CD4-positive, CD25-positive, alpha-beta regulatory T cell (primary cell): ENCODE data around the gene SATB1. TPM values are rescaled to one million over a fixed set of nuclear protein-coding genes. Genes with fewer than 3 reads are reported as not detected.
A peak's percentile ranks its signal among the peaks of the same experiment; 100 is the strongest.

Experiments used
- ATAC-seq, 2 donors: fragments of 150-1000 bp; cut with Tn5 transposase; one replicate each; pipeline ENCODE4 v1.10.0; 2021; ENCODE audit warnings: low read depth in 2 of 2, moderate number of reproducible peaks in 2 of 2, moderate library complexity in 1 of 2
- DNase-seq, 3 donors: peaks; one replicate each; pipeline versions ENCODE4 v3.0.0 to v3.0.0-alpha.2; 2012 to 2022; ENCODE audit warnings: mixed read lengths in 1 of 3
- H3K27ac ChIP-seq: one replicate; pipeline ENCODE4 v1.7.0; 2013; ENCODE audit warnings: mild to moderate bottlenecking, low read length; ENCODE audit not compliant: insufficient read depth, poor library complexity, severe bottlenecking
- H3K27me3 ChIP-seq: one replicate; pipeline ENCODE4 v1.7.0; 2013; ENCODE audit warnings: low read length; ENCODE audit not compliant: control insufficient read depth, insufficient read depth
- H3K36me3 ChIP-seq: one replicate; pipeline ENCODE4 v1.7.0; 2013; ENCODE audit warnings: mild to moderate bottlenecking, low read length, moderate library complexity; ENCODE audit not compliant: control insufficient read depth, insufficient read depth
- H3K4me1 ChIP-seq: 2 replicates; pipeline ENCODE4 v1.7.0; 2013; ENCODE audit warnings: mild to moderate bottlenecking, low read length; ENCODE audit not compliant: insufficient read depth, control insufficient read depth, poor library complexity, severe bottlenecking
- H3K4me3 ChIP-seq: one replicate; pipeline ENCODE4 v1.7.0; 2013; ENCODE audit warnings: low read depth, mild to moderate bottlenecking, low read length, moderate library complexity
- H3K9me3 ChIP-seq, 2 experiments: 1 replicate in 1 of 2; 2 replicates in 1 of 2; pipeline ENCODE4 v1.7.0; 2013; ENCODE audit warnings: low read length in 2 of 2, mild to moderate bottlenecking in 1 of 2, moderate library complexity in 1 of 2; ENCODE audit not compliant: control insufficient read depth in 2 of 2
- H3K27ac Mint-ChIP-seq, 3 donors: one replicate each; pipeline ENCODE4 v1.8.0; 2020 to 2022; ENCODE audit warnings: mild to moderate bottlenecking in 3 of 3, mixed read lengths in 3 of 3, moderate library complexity in 2 of 3
- H3K27me3 Mint-ChIP-seq: one replicate; pipeline ENCODE4 v1.8.0; 2022; ENCODE audit warnings: mild to moderate bottlenecking, mixed read lengths
- H3K36me3 Mint-ChIP-seq: one replicate; pipeline ENCODE4 v1.8.0; 2020; ENCODE audit warnings: mixed read lengths
- H3K4me1 Mint-ChIP-seq, 4 donors: one replicate each; pipeline ENCODE4 v1.8.0; 2020 to 2022; ENCODE audit warnings: mixed read lengths in 4 of 4, mild to moderate bottlenecking in 1 of 4
- H3K4me3 Mint-ChIP-seq, 4 donors: one replicate each; pipeline ENCODE4 v1.8.0; 2020 to 2022; ENCODE audit warnings: mild to moderate bottlenecking in 4 of 4, mixed read lengths in 4 of 4, moderate library complexity in 3 of 4
- H3K9me3 Mint-ChIP-seq, 7 donors: one replicate each; pipeline ENCODE4 v1.8.0; 2020 to 2022; ENCODE audit warnings: mixed read lengths in 7 of 7, mild to moderate bottlenecking in 3 of 7, moderate library complexity in 2 of 7
- polyA plus RNA-seq, 4 donors: library from polyadenylated mRNA; unstranded; fragments of 300-500 nt; fragmentation: Illumina TruSeq; gene quantifications; one replicate each; pipeline ENCODE4 v1.2.3, GENCODE V29; 2021
- total RNA-seq: library from RNA; stranded (reverse); gene quantifications from one replicate; pipeline ENCODE4 v1.2.3, GENCODE V29; 2022

The SATB1 gene
- total and polyA plus RNA-seq, 5 donors from 2014 or later: 31.8 to 121 (median 72.1) TPM

GRCh38 chr3:18428991-18429745 is 4.0 kb upstream of the SATB1 start:
- Histone ChIP-seq H3K9me3 (no peaks in the 10 kb centered on the region), H3K4me1 (peaks cover 40% of the 10 kb centered on the region), H3K27ac (peak overlapping the region; percentile 56), H3K4me3 (peak overlapping the region; percentile 39), H3K27me3 (peaks cover 3% of the 10 kb centered on the region), H3K36me3 (no peaks in the 10 kb centered on the region)
- Mint-ChIP-seq H3K4me3 (peak overlapping the region; percentile 19 to 52 (median 34)), H3K27ac (peak overlapping the region; percentile 5 to 84 (median 9)), H3K27me3 (peaks cover 33% of the 10 kb centered on the region), H3K4me1 (peaks cover 20 to 66% (median 47%) of the 10 kb centered on the region in 4 donors), H3K36me3 (no peaks in the 10 kb centered on the region), H3K9me3 (no peaks in the 10 kb centered on the region)
- ATAC-seq (no peak), DNase-seq (no peak)

GRCh38 chr3:18428036-18428435 is 2.9 kb upstream of the SATB1 start:
- no peaks in the 10 kb centered on the region for H3K36me3 ChIP-seq
- ATAC-seq (no peak), DNase-seq (no peak)
- peaks cover 50% of the 10 kb centered on the region for H3K4me1 ChIP-seq
- peaks cover 3% of the 10 kb centered on the region for H3K27me3 ChIP-seq
- no peaks in the 10 kb centered on the region for H3K36me3 Mint-ChIP-seq
- no peaks in the 10 kb centered on the region for H3K9me3 ChIP-seq
- H3K4me3 Mint-ChIP-seq: peak overlapping the region; percentile 30 to 55 (median 50)
- H3K27ac ChIP-seq: no peak overlapping the region
- peak overlapping the region; percentile 27 for H3K4me3 ChIP-seq
- H3K4me1 Mint-ChIP-seq: peaks cover 25 to 75% (median 55%) of the 10 kb centered on the region in 4 donors
- H3K9me3 Mint-ChIP-seq: peaks cover 0 to 2% (median 0%) of the 10 kb centered on the region in 7 donors
- peaks cover 44% of the 10 kb centered on the region for H3K27me3 Mint-ChIP-seq
- H3K27ac Mint-ChIP-seq: peak overlapping the region in 2 of 3 donors; percentile 24 to 26

DNA sequence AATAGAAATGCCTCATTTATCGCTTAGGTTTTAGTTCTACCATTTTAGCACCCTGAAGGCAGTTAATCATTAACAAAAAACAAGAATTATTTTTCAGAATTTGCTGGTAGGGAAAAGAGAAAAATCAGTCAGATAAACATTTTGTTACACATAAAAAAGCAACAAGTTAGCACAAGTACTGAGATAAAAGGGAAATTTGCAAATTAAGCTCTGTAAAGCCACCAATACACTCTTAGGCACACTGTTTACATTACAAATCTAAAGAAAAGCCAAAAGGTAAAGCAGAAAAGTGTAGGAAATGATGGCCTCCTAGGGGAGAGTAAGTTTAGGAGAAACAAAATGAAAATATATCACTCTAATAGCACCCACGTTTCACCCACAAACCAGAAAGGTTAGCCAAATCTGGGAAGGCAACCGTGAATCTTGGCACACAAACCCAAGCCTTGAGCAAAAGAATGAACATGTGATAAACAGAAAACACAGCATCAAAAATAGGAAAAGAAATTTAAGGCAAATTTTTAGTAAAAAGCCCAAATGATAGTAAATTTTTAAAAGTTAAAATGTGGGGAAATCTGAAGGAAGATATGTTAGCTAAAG is 1.6 kb upstream of the SATB1 start:
- H3K9me3 Mint-ChIP-seq: peaks cover 0 to 2% (median 0%) of the 10 kb centered on the region in 7 donors
- peaks cover 3% of the 10 kb centered on the region for H3K27me3 ChIP-seq
- ATAC-seq: no peak
- H3K27ac ChIP-seq: peak overlapping the region; percentile 79
- H3K4me3 ChIP-seq: peak overlapping the region; percentile 65
- peak overlapping the region; percentile 57 to 95 (median 93) for H3K27ac Mint-ChIP-seq
- no peaks in the 10 kb centered on the region for H3K36me3 Mint-ChIP-seq
- no peaks in the 10 kb centered on the region for H3K9me3 ChIP-seq
- peaks cover 40% of the 10 kb centered on the region for H3K27me3 Mint-ChIP-seq
- H3K4me1 Mint-ChIP-seq: peaks cover 33 to 74% (median 54%) of the 10 kb centered on the region in 4 donors
- H3K4me1 ChIP-seq: peaks cover 53% of the 10 kb centered on the region
- no peak for DNase-seq
- H3K36me3 ChIP-seq: no peaks in the 10 kb centered on the region
- peak overlapping the region; percentile 79 to 96 (median 92) for H3K4me3 Mint-ChIP-seq

GRCh38 chr3:18425641-18426257 is 610 bp upstream of the SATB1 start:
- H3K36me3 ChIP-seq: no peaks in the 10 kb centered on the region
- peaks cover 55% of the 10 kb centered on the region for H3K4me1 ChIP-seq
- ATAC-seq: peak; percentile 31 to 42

DNA sequence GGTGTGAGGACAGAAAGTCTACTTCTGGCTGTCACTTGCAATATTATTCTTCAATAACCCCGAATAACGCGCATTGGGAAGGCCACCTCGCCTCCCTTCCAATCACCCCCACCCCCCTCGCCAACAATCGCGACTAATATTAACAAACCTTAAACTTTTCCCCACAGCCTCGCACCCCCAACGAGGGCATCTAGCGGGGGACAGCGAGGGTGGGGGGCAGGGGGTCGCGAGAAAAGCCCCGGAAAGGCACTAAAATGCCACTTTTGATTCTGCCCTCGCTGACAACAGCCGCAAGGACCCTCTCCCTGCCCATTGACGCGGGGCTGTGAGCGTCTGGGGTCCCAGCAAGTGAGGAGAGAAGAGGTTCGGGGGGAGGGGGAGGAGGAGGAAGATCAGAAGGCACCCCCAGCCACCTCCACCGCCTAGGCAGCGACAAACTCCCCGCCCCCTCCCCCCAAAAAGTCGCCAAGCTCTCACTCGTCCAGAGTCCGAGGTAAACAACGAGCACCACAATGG is 868 bp downstream of the SATB1 start:
- Mint-ChIP-seq H3K36me3 (peaks cover 16% of the 10 kb centered on the region), H3K27ac (peak overlapping the region; percentile 92 to 100 (median 93)), H3K9me3 (peaks cover 0 to 2% (median 0%) of the 10 kb centered on the region in 7 donors), H3K4me3 (peak overlapping the region; percentile 92 to 98 (median 94)), H3K4me1 (peaks cover 29 to 75% (median 53%) of the 10 kb centered on the region in 4 donors), H3K27me3 (peaks cover 31% of the 10 kb centered on the region)
- H3K36me3 ChIP-seq: peaks cover 6% of the 10 kb centered on the region
- H3K4me1 ChIP-seq: peaks cover 50% of the 10 kb centered on the region
- H3K27ac ChIP-seq: peak overlapping the region; percentile 79
- peaks cover 3% of the 10 kb centered on the region for H3K27me3 ChIP-seq
- H3K9me3 ChIP-seq: no peaks in the 10 kb centered on the region
- peak in 1 of 3 donors; percentile 7 for DNase-seq
- no peak for ATAC-seq
- peak overlapping the region; percentile 93 for H3K4me3 ChIP-seq

More at GRCh38 chr3:18425641-18426257, 610 bp upstream of the SATB1 start:
- peak in 2 of 3 donors; percentile 63 to 67 for DNase-seq
- Histone ChIP-seq H3K27me3 (peaks cover 3% of the 10 kb centered on the region), H3K27ac (peak overlapping the region; percentile 79), H3K4me3 (peak overlapping the region; percentile 65), H3K9me3 (no peaks in the 10 kb centered on the region)
- peaks cover 36% of the 10 kb centered on the region for H3K27me3 Mint-ChIP-seq
- peaks cover 26 to 72% (median 53%) of the 10 kb centered on the region in 4 donors for H3K4me1 Mint-ChIP-seq
- H3K36me3 Mint-ChIP-seq: peaks cover 3% of the 10 kb centered on the region
- peak overlapping the region; percentile 93 to 95 (median 95) for H3K27ac Mint-ChIP-seq
- H3K4me3 Mint-ChIP-seq: peak overlapping the region; percentile 92 to 98 (median 94)
- H3K9me3 Mint-ChIP-seq: peaks cover 0 to 2% (median 0%) of the 10 kb centered on the region in 7 donors

- peaks cover 31% of the 10 kb centered on the region for H3K27me3 Mint-ChIP-seq
- H3K9me3 Mint-ChIP-seq: peaks cover 0 to 2% (median 0%) of the 10 kb centered on the region in 7 donors
- DNase-seq (peak; percentile 5 to 85 (median 51)), ATAC-seq (peak; percentile 7 to 22)
- H3K27ac Mint-ChIP-seq: peak overlapping the region; percentile 92 to 100 (median 93)
- Histone ChIP-seq H3K4me1 (peaks cover 46% of the 10 kb centered on the region), H3K9me3 (no peaks in the 10 kb centered on the region), H3K27ac (peak overlapping the region; percentile 79), H3K27me3 (peaks cover 3% of the 10 kb centered on the region), H3K4me3 (peak overlapping the region; percentile 93), H3K36me3 (peaks cover 6% of the 10 kb centered on the region)
- H3K4me1 Mint-ChIP-seq: peaks cover 23 to 75% (median 50%) of the 10 kb centered on the region in 4 donors
- H3K4me3 Mint-ChIP-seq: peak overlapping the region; percentile 92 to 98 (median 94)
- H3K36me3 Mint-ChIP-seq: peaks cover 16% of the 10 kb centered on the region
These were observed 1.5 kb downstream of the SATB1 start for GRCh38 chr3:18423401-18424212.
